Stimulated activated CD4-positive, alpha-beta T cell treated with anti-CD3 and anti-CD28 coated beads, Interleukin-1b, Interleukin-23, amount 100 ng/mL, for 48 hours (primary cell): ENCODE measurements around the gene LRIF1.
"Not testable (repeated sequence)": the region's sequence is repeated elsewhere in the genome, so short reads cannot be mapped to it uniquely, and the experiment has no call there.

Source experiments
- DNase-seq: peaks from one replicate; pipeline ENCODE4 v3.0.0-alpha.2; 2020

The LRIF1 gene, protein sequence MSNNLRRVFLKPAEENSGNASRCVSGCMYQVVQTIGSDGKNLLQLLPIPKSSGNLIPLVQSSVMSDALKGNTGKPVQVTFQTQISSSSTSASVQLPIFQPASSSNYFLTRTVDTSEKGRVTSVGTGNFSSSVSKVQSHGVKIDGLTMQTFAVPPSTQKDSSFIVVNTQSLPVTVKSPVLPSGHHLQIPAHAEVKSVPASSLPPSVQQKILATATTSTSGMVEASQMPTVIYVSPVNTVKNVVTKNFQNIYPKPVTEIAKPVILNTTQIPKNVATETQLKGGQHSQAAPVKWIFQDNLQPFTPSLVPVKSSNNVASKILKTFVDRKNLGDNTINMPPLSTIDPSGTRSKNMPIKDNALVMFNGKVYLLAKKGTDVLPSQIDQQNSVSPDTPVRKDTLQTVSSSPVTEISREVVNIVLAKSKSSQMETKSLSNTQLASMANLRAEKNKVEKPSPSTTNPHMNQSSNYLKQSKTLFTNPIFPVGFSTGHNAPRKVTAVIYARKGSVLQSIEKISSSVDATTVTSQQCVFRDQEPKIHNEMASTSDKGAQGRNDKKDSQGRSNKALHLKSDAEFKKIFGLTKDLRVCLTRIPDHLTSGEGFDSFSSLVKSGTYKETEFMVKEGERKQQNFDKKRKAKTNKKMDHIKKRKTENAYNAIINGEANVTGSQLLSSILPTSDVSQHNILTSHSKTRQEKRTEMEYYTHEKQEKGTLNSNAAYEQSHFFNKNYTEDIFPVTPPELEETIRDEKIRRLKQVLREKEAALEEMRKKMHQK

DNA sequence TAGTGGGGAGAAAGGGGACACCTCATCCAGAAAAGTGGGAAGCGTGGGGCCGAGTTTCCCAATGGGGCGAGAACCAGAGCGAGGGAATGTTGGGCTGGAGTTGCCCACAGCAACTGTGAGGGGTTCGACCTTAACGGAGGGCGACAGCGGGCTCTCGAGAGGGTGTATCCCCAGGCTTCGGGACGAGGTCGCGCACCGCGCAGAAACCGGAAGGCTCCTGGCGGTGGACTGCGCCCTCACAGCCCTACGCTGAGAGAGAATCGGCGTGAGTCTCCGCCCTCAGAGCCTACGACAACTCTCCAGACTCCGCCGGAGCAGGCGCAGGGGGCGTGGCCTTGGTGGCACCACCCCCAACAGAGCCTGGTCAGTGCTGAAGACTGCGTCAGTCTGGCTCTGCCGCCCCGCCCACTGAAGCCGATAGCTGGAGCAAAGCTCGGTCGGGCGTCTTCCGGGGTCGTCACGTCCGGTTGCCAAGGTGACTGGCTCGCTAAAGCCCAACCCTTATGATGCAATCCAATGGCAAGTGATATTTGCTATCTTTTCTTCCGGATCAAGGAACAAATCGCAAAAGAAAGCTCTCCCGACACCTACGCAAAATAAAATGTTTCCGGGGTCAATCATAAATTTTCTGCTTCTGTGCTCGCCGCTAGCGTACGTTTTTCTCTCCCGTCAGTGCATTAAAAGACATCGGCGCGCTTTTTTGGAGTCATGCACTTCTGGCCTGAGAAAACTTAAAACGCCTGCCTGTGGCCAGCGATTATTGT, at the start of gene LRIF1:
LRIF1 (minus strand) TSS at position 232 of the 764 bp plus-strand sequence. CDS start 234 bp downstream, outside the sequence.
- DNase-seq: peak; percentile 100

DNA sequence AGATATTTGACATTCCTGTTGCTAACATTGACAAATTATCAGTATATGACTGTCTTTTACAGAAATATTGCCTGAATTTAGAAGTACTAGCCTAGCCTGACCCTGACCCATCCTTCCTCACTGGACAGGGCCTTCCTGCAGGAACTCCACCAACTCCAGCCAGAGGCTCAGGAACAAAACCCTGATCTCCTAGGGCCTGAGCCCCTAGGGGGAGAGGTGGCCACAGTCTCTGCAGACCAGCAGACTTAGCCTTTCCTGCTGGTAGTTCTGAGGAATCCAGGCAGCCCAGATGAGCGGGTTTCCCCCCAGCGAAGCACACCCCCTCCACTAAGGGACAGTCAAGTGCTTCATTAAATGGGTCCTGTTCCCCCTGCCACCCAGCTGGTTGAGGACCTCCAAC, 44.3 kb upstream of the LRIF1 start:
- DNase-seq: no peak

DNA sequence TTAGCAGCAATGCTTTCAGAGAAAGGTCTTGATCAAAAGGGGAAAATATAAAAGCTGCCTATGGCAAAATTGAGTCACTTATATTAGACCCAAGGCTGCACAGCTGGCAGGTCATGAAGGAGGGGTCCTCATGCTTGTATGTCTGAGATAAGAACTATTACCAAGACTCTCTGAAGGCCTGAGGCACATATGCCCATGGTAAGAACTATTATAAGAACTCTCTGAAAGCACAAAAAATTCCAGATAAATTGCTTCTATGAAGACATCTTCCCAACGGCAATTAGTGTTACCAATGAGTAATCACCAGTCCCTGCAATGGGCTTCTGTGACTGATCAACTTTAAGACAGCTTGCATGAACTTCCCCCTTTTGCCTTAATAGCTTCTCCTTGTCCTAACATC, 42.8 kb upstream of the LRIF1 start:
- DNase-seq: no peak

GRCh38 chr1:110999607-111000006, 35.9 kb upstream of the LRIF1 start:
- not testable (repeated sequence) for DNase-seq

DNA sequence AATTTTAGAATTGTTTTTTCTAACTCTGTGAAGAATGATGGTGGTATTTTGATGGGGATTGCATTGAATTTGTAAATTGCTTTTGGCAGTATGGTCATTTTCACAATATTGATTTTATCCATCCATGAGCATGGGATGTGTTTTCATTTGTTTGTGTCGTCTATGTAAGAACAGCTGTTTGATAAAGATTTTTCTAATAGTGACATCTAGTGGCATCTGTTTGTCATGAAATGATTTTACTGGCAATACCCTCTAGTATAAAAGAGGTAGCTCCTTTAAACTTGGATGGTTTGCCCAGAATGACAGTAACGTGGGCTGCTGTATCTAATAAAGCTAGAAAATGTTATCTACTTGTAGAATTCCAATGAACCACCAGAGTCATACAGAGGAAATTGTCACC, 28.6 kb upstream of the LRIF1 start:
- not testable (repeated sequence) for DNase-seq

GRCh38 chr1:110991295-110991694, 27.6 kb upstream of the LRIF1 start:
- not testable (repeated sequence) for DNase-seq

DNA sequence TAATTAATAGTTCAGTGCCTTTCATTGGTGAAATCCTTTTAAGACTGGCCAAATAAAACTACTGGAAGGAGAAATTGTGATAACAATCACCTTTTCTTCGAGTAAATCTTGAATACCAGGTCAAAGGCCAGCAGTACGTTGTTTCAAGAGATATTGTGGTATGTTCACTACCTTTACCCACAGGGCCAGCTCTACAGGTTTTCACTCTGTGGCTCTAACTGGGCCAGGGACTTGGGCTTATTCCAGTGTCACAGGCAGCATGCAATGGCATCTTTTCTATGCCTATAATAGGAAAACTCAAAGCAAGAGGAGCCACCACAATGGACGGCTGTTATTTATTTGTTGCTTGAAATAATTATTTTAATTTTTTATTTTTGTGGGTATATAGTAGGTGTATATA, 26.8 kb upstream of the LRIF1 start:
- no peak for DNase-seq

DNA sequence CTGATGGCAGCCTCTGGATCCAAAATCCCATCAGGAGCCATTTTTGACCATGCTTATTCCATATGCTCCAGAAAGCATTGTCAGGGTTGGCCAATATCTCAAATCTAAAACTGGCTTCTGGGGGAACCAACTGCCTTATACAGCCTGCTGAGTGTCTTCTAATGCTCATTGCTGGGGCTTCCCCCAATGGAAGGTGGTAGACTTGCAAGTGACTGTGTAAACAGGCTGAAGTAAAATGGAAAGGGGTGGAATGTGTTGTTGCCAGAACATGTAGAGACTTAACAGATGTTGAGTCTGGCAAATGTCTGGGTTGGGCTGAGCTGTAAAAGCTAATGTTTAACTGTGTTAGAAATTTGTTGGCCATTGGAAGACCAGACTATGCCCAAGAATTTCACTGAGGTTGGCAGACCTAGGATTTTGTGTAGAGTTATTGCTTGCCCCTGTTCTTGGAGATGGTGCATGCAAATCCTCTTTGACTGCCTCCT, 22.7 kb upstream of the LRIF1 start:
- DNase-seq: no peak

- no peak for DNase-seq
Measured at GRCh38 chr1:110982320-110982719, 18.6 kb upstream of the LRIF1 start.

DNA sequence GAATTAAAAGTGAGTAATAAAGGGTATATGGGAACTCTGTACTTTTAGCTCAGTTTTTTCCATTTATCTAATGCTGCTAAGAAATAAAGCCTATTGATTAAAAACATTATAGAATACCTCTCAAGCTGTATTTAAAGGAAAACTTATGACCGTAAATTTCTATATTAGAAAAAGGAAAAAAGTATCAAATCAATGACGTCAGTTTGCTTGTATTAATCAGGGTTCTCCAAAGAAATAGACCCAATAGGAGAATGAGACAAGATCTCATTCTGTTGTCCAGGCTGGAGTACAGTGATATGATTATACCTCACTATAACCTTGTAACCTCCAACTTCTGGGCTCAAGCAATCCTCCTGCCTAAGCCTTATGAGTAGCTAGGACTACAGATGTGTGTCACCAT, 15.4 kb upstream of the LRIF1 start:
- no peak for DNase-seq

GRCh38 chr1:110976089-110976488, 12.4 kb upstream of the LRIF1 start:
- no peak for DNase-seq

DNA sequence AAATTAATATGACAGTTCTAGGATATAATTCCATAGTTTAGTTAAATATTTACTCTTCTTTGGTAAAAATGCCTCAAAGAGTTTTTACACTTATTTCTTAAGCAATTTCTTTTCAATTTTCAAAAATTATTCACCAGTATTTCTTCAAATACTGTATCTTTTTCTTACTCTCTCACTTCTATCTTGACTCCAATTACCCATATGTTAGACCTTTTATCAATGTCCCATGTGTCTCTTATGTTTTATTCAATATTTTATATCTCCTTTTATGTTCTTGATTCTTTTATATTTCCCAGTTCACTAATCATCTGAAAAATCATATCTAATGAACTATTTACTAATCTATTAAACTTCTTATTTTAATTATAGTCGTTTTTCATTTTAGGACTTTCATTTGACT, 11.5 kb upstream of the LRIF1 start:
- DNase-seq: no peak

DNA sequence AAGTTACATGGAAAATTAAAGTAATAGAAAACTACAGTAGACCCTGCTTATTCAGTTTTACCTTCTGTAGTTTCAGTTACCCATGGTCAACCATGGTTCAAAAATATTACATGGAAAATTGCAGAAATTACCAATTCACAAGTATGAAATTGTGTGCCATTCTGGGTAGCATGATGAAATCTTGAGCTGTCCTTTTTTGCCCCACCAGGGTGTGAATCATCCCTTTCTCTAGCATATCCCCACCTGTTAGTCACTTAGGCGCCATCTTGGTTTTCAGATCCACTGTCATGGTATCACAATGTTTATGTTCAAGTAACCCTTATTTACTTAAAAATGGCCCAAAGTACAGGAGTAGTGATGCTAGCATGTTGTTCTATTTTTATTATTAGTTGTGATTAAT, 3.5 kb upstream of the LRIF1 start:
- peak; percentile 7 for DNase-seq

DNA sequence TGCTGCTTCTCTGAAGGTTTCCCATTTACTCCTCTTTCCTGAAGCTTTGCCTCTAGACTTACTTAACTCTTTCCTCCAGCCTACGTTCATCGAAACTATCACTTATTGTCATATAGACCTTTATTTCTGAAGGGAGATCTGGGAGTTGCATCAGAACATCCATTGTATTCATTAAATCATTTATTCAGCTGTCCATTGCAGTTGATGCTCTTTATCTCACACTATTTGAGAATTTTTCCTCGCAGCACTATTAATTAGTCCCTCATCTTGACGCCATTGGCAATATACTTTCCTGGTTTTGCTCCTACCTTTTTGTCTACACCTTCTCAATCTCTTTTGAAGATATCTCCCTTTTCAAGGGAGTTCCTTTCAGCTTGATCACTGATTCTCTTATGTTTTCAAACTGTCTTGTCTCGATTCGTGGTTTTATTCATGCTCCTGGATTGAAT, 757 bp upstream of the LRIF1 start:
- no peak for DNase-seq

- DNase-seq: peak; percentile 56
Measured at GRCh38 chr1:110962892-110963690, 631 bp downstream of the LRIF1 start.

GRCh38 chr1:110961902-110962301, 1.8 kb downstream of the LRIF1 start:
- no peak for DNase-seq

DNA sequence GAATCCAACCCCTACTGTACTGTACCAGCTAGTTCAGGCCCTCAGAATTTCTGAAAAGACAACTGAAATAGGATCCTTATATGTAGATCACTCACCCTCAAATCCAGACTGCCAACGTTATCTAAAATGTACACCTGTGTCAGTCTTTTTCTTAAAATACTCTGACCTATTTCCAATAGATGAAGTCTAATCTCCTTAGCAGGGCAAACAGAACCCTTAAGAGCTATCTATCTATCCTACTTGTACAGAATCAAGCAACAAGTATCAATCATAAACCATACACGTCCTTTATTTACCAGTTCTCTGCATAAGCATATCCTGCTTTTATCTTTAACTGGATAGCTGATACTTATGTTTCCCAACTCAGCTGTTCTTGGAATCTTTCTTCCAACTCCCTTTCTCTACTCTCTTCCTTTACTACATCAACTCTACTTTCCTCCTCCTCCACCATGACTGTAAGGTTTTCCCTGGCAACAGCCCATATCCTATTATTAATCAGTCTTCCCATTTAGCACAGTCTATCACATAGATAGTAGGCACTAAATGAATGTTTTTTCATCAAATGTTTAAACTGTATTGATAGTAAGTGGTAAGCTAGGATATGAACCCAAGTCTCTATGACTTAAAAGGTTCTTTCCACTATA, 2.8 kb downstream of the LRIF1 start:
- no peak for DNase-seq

DNA sequence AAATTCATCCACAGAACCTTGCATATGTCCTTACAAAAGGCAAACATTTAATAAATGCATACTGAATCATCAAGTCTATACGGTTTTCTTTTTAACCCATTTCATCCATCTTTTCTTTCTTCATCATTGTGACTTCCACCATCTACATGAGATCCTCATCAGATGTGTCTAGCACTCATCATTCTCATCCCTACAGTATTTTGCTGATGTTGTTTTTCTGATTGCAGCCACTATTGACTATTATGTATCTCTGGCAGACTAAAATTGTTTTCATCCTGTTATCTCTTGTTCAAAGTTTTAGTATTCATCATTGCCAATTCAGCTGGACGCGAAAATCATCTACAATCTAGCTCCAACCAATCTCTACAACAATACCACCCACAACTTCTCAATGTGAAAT, 5.9 kb downstream of the LRIF1 start:
- DNase-seq: no peak

DNA sequence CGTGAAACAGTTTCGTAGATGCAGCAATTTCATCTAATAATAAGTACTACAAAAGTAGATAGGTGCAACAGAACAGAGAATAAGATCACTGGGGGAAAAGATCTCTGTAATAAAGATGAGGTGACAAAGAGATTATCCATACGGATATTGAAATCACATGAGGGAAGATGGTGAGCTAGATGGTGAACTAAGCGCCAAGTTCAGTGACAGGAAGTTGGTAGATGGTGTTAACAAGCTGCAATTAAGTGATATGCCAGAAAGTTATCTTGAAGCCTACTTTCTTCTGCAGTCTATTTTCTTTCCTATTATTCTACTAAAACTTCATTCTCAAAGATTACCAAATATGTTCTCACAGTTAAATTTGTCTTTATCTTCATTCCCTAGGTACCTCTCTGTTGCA, 7.1 kb downstream of the LRIF1 start:
- no peak for DNase-seq

GRCh38 chr1:110953031-110953430, 10.7 kb downstream of the LRIF1 start:
- DNase-seq: no peak

- DNase-seq: no peak
Measured at GRCh38 chr1:110952031-110952430, 11.7 kb downstream of the LRIF1 start.

DNA sequence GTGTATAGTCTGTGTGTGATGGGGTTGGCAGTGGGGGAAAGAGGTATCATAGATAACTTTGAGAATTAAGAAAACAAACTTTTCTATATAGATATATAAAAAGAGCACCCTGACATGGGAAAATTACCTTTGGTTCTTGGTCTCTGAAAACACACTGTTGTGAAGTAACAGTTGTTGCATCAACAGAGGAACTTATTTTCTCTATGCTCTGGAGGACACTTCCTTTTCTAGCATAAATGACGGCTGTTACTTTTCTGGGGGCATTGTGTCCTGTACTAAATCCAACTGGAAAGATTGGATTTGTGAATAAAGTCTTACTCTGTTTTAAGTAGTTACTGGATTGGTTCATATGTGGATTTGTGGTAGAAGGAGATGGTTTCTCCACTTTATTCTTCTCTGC, 12.6 kb downstream of the LRIF1 start:
- DNase-seq: no peak
